Inferior parietal cortex (tissue), 1 donor: ENCODE results near the gene CPT2.

Source experiments
- DNase-seq: peaks from one replicate; pipeline ENCODE4 v3.0.0-alpha.2; 2016; ENCODE audit errors: extremely low spot score

The CPT2 gene

DNA sequence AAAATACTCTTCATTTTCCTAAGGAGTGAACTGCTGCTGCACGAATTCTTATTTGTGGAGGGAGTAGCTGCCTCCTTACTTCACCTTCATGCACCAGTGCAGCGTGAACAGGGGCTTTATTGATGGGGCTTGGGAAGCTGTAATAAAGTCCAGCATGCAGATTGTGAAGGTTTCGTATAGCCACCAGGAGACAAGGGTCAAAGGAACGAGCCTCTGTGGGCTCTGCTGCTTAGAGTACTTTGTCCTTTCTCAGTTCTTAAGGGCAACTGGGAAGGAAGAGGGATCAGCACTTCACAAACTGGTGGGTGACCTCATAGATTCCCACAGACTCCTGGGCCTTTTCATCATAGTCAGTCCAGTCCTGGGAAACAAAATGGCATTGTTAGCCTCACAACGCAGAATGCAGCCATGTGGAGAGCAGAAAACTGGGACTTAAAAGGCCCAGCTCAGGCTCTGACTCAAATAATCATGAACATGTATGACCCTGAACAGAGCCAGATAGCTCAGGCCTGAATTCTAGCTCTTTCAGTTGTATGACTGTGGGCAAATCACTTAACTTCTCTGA, 17.8 kb downstream of the CPT2 start:
- DNase-seq = no peak

DNA sequence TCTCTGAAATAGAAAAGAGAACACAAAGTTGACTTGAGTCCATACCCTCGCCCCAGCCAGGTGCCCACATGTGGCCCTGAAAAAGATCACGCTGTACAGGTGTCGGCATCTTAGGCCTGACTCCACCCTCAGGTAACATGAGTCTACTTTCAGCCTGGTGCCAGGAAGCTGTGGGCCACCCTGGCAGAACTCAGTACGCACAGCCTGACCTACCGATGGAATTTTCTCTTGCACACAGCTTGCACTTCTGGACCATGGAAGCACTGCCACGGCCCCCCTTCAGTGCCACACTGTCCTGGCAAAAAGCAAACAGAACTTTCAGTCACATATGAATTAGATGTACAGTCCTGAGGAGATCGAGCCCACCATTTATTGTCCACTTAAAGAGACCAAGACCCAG, 21.6 kb downstream of the CPT2 start:
- DNase-seq = no peak

DNA sequence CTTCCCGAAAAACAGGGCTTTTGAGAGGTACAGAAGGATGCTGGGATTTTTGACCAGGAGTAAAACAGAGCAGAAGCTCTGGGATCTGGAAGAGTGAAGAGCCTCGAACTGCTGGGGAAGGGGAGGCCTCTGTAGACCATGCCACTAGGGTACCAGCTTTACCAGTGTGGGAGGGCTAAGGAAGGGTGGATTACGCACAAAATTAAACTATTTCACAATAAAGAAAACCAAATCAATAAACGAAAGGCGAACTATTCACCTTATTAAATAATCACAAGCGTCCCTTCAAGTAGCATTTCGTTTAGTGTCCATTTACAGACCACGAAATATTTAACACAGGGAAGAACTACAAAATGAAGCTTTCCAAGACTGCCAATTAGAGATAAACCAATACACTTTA, 23.1 kb downstream of the CPT2 start:
- no peak for DNase-seq

DNA sequence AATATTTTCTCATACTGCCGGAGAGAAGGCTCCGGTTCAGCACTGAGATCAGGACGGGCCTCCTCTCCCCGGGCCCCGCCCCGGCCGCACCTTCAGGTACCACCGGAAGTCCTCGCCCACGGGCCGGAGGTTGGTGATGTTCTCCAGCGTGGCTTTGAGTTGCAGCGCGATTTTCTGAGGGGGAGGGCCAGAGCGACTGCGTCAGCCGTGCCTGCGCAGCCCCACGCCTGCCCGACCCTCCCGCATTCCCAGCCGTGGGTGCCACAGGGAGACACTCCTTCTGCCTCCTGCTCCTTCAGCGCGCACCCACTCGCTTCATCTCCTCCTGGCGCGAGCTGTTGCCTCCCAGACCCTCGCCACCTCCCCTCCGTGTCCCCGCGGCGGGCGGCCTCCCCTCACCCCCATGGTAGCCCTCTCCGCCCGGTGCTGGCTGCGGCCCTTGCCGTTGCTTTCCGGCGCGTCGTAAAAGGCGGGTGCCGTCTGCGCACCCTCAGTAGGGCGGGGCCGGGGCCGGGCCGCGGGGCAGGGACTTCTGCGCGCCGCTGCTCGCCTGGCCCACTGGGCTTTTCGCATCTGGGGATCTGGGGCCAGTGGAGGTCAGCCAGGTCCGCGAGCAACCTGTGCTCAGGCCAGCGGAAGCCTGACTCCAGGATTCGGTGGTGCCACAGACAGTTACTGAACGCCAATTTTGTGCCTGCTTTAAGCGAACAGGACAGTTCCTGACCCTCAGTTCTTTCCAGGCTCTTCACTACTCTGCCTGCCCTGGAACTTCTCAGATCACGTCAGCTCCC, 23.7 kb downstream of the CPT2 start, which contains the start of gene CZIB:
TSS of gene CZIB (minus strand) at position 464 of the 791 bp plus-strand sequence. CDS start at position 405, 59 bp downstream.
- peak; percentile 90 for DNase-seq

DNA sequence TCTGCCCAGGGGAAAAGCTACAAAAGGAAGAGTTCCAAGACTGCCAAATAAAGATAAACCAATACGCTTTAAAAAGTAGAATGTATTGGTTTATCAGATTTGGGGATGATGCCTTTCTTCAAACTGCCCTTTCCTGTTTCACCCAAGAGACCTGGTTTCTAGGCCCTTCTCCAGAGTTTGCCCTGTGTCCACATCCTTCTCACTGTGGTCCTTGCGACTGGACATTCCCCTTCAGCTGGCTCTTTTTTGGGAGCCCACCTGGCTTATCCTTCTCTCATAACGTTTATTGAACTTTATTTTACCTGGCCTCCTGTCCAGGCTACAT, 24.3 kb downstream of the CPT2 start:
- no peak for DNase-seq

DNA sequence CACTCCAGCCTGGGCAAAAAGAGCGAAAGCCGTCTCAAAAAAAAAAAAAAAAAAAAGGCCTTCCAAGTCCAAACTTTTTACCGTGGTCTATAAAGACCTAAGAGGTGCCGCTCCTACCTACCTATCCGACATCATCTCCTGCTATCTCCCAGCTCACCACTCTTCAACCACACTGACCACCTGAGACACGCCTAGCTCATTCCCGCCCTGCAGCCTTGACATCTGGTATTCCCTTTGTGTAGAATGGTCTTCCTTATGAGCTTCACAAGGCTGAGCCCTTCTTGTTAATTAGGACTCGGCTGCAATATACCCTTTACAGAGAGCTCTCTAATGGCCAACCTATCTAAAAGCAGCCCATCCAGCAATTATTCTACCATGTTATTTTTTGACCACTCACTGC, 41.0 kb downstream of the CPT2 start:
- no peak for DNase-seq

DNA sequence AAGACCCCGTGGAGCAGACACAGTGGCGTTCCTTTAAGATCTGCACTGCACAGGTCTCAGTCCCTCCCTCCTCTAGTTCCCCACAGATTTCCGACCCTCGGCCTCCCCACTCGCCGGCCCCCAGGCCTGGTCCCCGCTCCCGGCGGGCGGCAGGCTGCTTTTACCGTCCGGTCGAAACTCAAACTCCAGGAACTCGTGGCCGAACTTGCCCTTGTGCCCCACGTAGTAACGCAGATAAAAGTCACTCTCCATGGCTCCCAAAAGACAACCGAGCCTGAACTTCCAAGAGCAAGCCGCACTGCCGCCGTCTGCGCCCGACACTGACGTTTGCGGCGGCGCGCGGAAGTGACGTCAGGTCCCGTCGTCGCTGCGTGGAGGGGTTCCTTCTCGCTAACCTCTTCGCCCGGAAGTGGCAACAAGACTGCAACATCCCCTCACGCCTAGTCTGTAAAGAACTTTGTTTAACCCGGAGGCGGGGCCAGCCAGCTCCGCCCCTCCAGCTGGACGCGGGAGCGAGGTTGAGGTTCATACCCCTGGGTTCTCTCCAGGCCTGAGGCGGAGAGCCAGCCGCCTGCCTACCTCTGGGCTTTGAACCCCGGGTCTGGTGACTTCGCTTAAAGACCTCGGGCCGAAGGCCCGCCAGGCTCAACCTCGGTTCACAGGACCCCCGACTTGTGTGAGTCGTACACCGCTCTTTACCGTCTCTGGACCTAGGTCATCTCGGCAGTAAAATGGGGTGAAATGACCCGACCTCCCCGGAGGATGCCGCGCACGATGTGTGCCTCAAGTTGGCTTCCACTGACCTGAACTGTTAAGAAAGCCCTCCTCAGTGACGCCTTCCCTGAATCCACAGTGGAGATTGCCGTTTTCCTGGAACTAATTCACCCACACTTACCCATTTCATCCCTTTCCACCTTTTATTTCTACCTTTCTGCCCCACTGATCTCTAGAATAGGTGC, 41.9 kb downstream of the CPT2 start, which contains the start of gene MAGOH:
TSS of gene MAGOH (minus strand) at position 322 of the 959 bp plus-strand sequence. CDS start at position 252, 70 bp downstream.
- DNase-seq = peak; percentile 95

DNA sequence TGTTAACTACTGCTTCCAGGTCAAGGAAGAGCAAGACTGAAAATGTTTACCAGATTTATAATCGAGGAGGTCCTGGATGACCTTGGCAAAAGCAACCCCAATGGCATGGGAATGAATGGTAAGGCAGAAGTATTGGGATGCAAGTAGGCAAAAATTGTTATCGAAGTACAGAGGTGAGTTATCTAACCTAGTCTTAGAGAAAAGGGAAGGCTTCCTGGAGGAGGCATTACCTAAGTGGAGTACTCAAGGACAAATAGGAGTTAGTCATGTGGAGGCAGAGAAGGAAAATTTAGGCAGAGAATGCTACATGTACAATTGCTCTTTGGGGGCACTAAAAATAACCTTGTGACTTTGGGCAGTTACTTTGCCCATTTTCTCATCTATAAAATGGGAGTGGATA, 45.2 kb downstream of the CPT2 start:
- no peak for DNase-seq

DNA sequence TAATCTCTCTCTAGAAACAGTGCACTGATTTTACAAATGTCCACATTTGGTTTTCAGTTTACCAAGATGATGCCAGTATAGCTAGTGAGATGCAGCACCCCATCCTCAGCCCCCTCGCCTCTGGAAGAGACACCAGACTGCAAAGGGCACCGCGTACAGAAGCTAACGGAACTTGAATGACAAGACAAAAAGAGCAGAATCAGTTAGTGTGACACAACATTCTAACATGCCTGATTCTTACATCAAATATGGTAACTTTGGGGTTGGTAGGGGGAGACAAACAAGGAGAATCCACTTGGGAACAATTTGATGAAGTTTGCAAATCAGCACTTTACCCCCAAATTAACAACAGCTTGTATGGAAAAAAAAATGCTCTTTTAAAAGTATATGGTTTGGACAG, 45.8 kb downstream of the CPT2 start:
- no peak for DNase-seq

DNA sequence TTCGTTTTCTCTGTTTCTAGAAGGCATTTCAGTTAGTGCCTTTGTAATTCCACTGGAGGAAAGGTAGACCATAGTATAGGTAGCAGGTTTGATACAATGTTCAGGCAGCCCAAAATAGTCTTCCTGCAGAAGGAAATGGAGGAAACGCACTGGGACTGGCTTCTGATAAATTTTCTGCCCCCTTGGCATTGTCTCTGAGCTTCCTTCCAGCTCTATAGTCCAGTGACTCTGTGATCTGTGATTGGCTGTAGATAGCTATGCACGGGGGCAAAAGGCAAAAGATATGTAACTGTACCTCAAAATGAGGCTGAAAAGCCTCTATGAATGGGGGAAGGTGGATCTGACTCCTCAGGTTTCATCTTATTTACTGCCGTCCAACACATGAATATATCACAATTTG, 47.5 kb downstream of the CPT2 start:
- DNase-seq = no peak

DNA sequence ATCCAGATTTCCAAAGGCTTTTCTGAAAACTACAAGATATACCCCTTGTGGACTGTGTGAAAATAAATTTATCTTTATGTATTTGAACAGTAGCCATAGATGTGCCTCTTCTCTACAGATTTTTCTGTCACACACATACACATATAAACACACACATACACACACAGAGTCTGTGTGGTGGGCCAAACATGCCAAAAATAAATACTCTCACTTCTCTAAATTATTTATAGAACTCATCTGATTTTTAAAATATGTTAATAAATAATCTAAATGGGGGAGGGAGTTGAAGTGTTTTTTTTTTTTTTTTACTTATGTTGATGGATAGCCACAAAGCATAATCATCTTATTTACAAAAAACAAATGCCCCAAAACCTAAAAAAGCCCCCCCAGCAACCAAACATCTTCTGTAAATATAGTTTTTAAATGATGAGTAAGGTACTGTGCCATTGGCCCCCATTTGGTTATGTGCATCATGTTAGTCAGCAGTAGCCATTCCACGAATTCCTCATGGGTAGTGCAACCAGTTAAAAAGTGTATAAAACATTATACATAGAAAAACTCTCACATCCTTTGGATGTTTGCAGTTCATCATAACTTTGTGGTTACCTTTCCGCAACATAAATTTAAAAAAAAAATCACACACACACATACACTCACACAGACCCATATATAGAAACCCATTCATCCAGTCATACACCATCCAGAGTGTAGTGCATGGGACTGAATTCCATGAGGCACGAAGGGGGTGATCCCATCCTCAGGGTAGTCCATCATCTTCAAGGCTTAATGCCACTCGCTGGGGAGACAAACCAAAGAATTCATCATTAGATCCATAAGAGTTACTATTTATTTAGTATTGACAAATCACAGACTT, 49.9 kb downstream of the CPT2 start:
- DNase-seq = no peak

DNA sequence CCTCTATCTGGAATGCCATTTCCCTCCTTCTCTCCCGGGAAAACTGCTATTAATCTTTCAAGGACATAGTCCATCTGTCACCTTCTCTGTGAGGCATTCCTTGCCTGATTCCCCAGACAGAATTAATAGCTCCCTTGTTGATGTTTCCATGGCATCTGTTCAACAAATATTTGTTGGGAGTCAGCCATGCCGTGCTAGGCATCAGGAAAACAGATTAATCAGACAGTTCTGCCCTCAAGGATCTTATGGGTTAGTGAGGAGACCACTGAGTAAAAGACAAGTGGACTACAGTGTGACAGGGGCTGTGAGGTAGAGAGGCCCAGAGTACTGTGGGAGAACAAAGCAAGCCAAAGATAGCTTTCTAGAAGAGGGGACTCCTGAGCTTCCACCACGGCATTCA, 53.1 kb downstream of the CPT2 start:
- no peak for DNase-seq

DNA sequence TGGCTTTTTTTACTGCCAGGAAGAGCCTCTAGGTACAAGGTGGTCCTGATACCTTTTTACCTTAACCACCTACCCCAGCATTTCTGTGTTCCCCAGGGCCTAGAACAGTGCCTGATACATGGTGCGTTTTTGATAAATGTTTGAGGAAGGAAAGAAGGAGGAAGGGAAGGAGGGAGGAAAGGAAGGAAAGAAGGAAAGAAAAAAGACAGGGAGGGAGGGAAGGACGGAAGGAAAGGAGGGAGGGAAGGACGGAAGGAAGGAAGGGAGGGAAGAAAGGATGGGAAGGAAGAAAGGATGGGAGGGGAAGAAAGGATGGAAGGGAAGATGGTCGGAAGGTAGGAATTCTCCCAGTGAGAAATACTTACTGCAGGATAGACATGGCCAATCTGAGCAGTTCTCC, 53.7 kb downstream of the CPT2 start:
- no peak for DNase-seq

DNA sequence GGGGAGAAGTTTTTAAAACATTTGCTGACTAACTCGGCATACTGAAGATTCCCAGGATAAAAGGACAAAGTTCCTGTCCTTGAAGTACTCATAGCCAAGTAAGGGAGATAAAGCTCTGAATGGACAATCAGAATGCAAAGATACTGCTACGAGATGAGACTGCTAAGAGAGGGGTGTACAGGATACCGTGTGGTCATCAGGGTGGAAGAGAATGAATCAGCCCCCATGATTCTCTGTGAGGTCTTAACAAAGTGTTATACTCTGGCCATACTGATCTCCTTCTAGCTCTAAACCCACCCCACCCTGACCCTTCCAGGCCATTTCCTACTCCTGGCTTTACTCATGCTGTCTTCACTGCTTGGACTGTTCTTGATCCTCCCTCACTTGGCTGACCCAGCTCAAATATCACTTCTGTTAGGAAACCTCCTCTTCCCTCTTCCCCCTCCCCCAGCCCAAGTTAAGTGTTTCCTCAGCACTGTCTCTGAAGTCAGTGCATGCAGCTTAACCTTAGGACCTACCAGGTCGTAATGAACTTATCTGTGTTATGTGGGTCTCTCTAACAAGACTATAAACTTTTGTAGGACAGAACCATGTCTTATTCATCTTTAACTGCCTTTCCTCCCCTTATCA, 57.5 kb downstream of the CPT2 start:
- no peak for DNase-seq

DNA sequence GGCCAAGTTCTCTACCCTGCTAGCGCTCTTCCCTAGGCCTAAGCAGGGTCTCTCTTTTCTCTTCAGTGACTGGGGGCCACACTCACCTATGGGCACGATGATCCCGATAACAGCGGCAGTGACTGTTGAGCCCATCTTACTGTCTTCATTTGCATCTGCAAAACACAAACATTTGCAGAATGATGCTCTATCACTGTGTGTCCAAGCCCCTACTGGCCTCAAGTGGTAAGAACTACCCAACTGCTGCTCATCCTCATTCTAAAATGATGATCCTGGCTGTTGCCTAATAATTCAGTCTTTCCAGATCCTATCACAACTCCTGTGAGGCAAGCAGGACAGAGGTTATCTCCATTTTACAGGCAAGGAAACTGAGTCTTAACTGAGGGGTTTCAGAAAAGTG, 58.4 kb downstream of the CPT2 start:
- no peak for DNase-seq

DNA sequence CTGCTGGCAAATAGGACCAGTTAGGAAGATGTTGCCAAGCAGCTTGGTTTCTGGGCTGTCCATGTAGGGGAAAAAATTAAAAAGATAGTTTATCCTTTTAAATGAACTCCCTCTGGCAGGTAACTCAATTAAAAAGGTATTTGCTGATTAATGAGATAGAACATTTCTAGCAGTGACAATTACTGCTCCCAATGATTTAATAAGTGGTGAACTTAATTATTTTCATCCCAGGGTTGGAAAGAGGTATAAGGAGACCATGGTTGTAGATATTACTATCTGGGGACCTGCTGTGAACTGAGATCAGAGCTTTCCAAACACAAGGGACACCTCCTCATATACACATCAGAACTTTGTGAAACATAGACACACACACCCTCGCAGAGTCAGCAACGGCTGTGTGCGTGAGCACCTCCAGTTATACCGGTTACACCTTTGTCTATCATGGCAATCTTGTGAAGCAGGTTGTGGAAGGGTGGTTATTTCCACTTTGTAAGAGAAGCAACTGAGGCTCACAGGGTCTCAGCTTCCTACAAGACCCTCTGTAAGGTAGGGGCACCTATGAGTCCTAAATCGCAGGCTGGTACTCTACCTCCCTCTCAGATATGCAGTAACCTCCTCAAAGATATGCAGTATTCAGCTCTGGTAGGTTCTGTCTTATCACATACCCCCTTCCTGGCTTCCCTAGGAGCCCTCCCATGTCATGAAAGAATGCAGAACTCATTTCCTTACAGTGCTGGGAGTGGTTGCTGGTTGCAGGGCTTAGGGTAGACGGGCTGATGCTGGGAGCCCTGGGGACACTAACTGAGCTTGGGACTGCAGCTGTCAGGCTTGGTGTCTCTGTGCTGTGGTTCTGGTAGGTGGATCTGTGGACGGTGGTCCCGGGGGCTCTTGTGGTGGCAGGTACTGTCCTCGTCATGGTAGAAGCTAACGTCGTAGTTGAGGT, 60.2 kb downstream of the CPT2 start:
- DNase-seq = no peak

DNA sequence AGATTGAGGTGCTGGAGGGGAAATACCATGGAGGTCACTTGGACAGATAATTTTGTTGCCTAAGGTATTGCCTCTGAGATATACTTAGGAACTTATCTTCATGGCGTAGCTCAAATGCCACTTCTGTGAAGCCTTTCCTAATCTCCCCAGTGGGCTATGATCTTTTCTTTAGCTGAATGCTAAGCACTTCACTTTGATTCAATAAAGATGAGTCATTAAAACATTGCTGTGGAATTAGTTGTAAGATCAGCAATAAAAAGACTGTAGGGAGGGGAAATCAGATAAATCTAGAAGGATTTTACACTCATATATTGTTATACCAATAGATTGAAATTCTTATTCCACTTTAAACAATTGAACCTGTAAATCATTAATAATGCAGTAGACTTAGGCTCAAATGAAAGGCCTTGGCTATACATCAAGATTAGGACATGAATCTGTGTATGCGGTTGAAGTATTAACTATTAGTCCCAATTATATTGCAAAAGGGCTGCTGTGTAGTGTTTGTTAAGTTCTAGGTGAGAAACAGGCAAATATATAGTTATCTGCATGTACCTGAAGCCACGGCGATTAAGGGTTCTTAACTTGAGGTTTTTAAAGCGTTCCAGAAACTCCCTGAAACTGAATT, 60.9 kb downstream of the CPT2 start:
- no peak for DNase-seq

DNA sequence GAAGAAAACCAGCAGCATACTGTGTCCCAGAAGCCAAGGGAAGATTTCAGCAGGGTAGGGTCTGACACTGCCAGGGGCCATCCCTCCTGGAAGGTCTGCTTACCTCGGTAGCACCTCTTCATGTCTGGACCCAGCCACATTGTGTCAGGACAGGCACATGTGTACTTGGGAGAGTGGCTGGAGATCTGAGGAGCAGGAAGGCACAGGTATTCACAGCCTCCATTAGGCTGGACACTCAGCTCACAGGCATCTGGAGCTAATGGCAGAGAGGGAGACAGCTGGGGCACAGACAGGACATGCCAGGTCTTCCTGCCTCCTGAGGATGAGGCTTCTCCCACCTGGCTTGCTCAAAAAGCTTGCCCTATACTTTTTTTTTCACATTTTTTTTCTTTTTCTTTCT, 61.6 kb downstream of the CPT2 start:
- no peak for DNase-seq

DNA sequence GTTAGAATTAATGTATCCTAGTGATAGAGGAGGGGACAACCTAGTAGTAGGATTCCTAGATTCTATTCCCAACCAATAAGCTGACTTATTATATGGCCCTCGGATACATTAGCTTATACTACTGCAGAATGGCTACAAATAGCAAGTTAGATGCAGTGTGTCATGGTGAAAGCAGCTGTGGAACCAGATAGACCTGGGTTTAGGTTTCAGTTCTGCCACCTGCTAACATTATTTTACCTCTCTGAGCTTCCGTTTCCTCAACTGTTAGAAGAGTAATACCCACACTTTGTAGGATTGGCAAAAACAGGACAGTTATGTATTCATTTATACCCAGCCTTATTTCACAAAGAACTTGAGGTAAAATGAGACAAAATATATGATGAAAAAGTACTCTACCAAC, 63.3 kb downstream of the CPT2 start:
- no peak for DNase-seq
